Hindlimb muscle (tissue), 1 donor: ENCODE results near the gene KIF21A. TPM values are rescaled to one million over a fixed set of nuclear protein-coding genes. Genes with fewer than 3 reads are reported as not detected.
"Not testable (repeated sequence)": the region's sequence is repeated elsewhere in the genome, so short reads cannot be mapped to it uniquely, and the experiment has no call there.

Experiments
- DNase-seq: peaks from one replicate; pipeline ENCODE4 v3.0.0-alpha.2; 2013
- polyA plus RNA-seq: library from polyadenylated mRNA; unstranded; fragments of 120-200 nt; gene quantifications from one replicate; pipeline ENCODE4 v1.2.1, GENCODE V29; 2013; ENCODE audit not compliant: insufficient read length

KIF21A gene, protein sequence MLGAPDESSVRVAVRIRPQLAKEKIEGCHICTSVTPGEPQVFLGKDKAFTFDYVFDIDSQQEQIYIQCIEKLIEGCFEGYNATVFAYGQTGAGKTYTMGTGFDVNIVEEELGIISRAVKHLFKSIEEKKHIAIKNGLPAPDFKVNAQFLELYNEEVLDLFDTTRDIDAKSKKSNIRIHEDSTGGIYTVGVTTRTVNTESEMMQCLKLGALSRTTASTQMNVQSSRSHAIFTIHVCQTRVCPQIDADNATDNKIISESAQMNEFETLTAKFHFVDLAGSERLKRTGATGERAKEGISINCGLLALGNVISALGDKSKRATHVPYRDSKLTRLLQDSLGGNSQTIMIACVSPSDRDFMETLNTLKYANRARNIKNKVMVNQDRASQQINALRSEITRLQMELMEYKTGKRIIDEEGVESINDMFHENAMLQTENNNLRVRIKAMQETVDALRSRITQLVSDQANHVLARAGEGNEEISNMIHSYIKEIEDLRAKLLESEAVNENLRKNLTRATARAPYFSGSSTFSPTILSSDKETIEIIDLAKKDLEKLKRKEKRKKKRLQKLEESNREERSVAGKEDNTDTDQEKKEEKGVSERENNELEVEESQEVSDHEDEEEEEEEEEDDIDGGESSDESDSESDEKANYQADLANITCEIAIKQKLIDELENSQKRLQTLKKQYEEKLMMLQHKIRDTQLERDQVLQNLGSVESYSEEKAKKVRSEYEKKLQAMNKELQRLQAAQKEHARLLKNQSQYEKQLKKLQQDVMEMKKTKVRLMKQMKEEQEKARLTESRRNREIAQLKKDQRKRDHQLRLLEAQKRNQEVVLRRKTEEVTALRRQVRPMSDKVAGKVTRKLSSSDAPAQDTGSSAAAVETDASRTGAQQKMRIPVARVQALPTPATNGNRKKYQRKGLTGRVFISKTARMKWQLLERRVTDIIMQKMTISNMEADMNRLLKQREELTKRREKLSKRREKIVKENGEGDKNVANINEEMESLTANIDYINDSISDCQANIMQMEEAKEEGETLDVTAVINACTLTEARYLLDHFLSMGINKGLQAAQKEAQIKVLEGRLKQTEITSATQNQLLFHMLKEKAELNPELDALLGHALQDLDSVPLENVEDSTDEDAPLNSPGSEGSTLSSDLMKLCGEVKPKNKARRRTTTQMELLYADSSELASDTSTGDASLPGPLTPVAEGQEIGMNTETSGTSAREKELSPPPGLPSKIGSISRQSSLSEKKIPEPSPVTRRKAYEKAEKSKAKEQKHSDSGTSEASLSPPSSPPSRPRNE (N-terminal part only)
- polyA plus RNA-seq: 4.3 TPM

DNA sequence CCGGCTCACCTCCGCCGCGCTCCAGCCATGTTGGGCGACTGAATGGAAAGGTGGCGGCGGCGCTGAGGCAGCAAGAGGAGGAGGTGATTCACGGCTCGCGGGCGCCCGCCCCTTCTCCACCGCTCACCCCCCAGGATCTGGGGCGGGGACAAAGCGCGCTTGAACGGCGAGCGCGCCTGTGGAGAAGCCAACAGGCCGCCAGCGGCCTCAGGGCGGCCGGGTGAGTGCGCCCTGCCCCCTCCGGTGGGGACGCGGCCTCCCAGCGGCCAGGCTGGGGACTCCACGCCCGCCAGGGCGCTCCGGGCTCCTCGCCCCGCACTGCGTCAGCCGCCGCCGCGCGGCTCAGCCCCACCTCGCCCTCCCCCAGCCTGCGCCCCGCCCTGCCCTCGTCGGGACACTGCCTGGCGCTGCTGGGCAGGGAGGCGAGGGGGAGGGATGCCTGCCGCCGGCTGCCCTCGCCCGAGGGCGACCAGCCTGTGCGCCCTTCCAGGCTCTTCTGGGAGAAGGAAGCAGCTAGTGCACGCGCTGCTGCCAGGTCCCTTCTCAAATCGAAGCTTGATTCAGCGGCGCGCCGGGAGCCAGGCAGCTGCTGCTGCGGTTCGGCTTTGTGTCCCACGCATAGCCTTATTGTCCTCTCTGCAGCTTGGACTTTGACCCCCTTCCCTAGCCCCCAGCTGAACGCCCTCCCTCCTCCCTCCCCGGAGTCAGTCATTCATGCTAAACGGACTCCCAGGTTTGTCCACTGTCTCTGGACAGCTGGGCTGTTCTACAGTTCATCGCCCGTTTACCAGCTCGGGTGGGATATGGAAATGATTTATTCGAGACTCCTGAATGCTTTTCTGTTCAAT is at the start of gene KIF21A:
Gene KIF21A (minus strand): TSS at position 40 of the 848 bp plus-strand sequence. CDS start 150 bp downstream, outside the sequence.
- peak; percentile 74 for DNase-seq

GRCh38 chr12:39490500-39491282 is 47.8 kb upstream of the KIF21A start:
- DNase-seq: no peak

GRCh38 chr12:39483597-39483996 is 40.7 kb upstream of the KIF21A start:
- DNase-seq: no peak

DNA sequence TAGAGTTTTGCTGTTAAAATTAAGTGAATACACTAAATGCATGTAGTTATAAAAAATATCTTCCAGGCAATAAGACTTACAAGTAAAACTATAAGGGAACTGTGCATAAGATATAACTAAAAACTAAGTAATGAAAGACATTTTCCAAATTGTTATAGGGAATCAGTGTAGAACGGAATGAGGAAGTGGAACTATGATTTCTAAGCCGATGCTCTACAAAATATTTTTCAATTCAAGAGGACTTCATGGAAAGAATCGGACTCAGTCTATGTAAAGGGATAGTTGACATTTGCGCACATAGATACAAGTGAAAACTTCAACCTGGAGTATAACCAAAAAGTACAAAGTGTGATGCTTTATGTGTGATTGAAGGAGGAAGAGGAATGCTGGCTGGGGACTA is 40.1 kb upstream of the KIF21A start:
- no peak for DNase-seq

DNA sequence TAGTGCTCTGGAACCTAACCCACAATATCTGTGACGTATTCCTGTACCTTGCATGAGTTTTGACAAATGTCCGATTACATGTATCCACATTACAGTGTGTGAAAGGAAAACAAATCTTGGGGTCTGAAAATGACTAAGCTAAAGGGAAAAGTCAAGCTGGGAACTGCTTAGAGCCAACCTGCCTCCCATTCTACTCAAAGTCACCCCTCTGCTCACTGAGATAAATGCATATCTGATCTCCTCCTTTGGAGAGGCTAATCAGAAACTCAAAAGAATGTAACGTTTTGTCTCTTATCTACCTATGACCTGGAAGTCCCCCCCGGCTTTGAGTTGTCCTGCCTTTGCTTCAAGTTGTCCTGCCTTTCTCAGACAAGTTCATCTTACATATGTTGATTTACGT is 34.0 kb upstream of the KIF21A start:
- no peak for DNase-seq

DNA sequence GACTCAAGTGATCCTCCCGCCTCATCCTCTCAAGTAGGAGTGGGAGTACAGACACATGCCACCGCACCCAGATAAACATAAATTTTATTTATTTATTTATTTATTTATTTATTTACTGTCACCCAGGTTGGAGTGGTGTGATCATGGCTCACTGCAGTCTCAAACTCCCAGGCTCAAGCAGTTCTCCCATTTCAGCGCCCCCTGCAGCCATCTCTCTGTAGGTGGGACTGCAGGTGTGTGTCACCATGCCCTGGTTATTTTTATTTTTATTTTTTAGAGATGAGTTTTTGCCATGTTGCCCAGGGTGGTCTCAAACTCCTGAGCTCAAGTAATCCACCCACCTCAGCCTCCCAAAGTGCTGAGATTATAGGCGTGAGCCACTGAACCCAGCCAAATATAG is 33.2 kb upstream of the KIF21A start:
- DNase-seq: no peak

GRCh38 chr12:39475136-39475535 is 32.2 kb upstream of the KIF21A start:
- not testable (repeated sequence) for DNase-seq

GRCh38 chr12:39467432-39467870 is 24.5 kb upstream of the KIF21A start:
- no peak for DNase-seq

DNA sequence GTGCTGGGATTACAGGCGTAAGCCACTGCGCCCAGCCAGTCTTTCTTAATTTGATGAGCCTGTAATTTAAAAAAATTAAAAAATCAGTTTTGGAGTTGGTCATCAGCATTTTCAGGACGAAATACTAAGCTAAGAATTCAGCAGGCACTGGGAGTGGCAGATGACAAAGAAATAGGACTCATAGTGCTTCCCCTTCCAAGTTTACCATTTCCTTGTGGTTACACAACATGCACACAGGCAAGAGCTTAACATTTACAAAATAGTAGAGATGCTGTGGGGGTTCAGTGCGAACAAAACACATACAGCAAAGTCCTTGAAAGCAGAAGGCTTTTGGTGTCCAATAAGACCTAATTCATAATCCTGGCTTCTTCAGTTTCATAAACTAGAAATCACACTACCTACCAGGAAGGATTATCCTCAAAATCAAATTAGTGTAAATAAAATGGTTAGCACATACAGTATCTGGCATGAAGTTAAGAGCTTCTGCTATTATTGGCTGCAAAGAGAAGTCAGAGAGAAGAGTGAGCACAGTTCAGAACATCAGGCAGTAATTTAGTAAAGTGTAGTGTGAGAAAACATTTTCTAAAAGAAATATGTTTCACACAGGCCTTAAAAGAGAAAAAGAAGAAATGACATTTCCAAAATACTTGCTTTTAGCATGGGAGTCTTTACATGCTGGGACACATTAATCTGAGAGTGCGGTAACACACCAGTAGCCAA is 22.2 kb upstream of the KIF21A start:
- no peak for DNase-seq

DNA sequence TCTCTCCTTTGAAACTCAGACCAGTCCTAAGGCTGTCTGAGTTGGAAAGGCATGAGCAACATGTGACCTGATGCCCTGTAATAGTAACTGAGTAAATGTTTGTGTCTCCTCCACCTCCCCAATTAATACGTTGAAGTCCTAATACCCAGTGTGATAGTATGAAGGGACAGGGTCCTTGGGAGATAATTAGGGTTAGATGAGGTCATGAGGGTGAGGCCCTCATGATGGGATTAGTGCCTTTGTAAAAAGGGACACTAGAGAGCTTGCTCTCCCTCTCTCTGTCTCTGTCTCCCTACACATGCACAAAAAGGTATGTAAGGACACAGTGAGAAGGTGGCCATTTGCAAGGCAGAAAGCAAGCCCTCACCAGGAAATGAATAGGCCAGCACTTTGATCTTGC is 18.1 kb upstream of the KIF21A start:
- no peak for DNase-seq

- DNase-seq: no peak
These were observed 16.1 kb upstream of the KIF21A start for GRCh38 chr12:39459027-39459434.

DNA sequence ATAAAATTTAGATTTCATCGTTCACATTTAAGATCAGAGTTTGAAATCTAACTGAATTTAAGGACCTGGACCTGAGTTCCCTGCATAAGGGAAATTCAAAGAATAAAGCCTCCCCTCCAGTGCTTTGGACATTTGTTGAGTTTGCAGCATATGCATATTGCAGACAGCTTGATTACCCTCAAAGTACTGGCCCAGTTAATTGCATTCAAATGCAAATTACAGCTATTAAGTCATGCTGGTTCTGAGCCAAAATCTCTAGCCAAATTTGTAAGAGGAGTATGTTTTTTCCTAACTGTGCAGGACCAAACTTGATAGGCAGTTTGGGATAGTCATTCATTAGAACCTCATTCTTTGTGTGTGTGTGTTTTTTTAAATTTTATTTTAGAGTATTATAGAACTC is 9.1 kb upstream of the KIF21A start:
- DNase-seq: no peak

- no peak for DNase-seq
These were observed 5.1 kb upstream of the KIF21A start for GRCh38 chr12:39448038-39448437.

DNA sequence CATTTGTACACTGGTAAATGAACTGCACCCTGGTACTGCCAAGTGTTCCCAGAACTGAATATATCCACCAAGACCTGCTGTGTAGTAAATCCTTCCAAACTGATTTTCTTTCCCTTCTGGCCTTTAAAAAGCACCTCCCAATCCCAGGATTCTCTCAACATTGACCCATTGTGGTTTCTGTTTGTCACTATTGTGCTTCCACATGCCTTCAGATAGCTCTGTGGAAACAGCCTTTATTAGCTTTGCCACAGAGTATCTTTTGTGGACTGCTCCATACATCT is 949 bp upstream of the KIF21A start:
- DNase-seq: no peak

GRCh38 chr12:39442831-39443080 is 164 bp downstream of the KIF21A start:
- no peak for DNase-seq

- DNase-seq: peak; percentile 19
These were observed 723 bp downstream of the KIF21A start for GRCh38 chr12:39441963-39442830.

DNA sequence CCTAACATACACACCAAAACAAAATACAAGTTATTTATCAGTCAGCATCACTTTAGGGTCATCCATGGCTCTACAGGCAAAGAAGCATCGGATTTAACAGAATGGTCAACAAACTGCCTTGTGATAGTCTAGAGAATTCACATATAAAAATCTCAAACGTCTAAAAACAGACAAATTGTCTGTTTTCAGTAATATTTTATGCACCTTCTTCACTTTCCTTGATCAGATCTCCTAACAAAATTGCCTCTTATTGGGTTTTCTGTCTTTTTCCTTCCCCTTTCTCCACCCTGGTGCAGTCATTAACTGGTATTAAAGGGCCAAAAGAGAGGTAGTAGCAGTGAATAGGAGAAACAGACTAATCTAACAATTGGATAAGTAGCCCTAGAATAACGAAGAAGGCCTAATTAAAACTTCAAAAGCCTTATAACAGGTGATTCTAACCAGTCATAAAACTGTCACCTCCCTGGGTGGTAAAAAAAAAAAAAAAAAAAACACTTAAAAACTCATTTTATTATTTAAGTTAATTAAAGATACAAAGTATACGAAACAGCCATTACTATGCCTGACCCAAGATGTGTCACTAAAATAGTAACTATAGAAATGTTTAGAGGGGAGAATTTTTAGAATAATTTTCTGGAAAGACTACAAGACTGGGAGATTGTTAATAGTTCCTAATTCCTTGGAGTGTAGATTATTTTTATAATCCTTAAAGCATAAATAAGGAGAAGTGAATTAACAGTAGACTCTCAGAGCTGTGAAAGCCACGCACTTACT is 1.5 kb downstream of the KIF21A start:
- DNase-seq: no peak

GRCh38 chr12:39440781-39441180 is 2.1 kb downstream of the KIF21A start:
- DNase-seq: no peak

DNA sequence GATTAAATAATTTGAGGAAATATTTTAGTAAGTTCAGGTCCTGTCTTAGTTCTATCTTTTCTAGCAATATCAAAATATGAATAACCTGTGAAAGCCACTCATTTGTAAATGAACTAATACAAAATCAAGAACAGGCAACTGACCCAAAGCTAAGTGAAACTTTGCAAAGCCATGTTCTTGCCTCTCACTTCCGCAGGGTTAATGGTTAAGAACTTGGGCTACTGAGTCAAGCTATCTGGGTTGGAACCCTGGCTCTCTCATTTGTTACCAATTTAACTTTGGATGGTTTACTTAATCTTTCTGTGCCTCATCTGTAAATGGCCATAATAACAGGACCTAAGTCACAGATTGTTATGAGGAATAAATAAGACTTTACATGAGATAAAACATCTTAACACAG is 2.8 kb downstream of the KIF21A start:
- no peak for DNase-seq
